Left kidney (tissue), 2 donors: ENCODE measurements around the gene PAX2. TPM values are rescaled to one million over a fixed set of nuclear protein-coding genes. Genes with fewer than 3 reads are reported as not detected.

Source experiments
- DNase-seq: peaks from one replicate; pipeline ENCODE4 v3.0.0-alpha.2; 2013
- polyA plus RNA-seq: library from polyadenylated mRNA; unstranded; fragments of 120-200 nt; gene quantifications from one replicate; pipeline ENCODE4 v1.2.1, GENCODE V29; 2013; ENCODE audit not compliant: insufficient read length

The PAX2 gene
- polyA plus RNA-seq, 1 donor: 235 TPM

GRCh38 chr10:100750291-100751210 is 5.2 kb downstream of the PAX2 start:
- no peak for DNase-seq

DNA sequence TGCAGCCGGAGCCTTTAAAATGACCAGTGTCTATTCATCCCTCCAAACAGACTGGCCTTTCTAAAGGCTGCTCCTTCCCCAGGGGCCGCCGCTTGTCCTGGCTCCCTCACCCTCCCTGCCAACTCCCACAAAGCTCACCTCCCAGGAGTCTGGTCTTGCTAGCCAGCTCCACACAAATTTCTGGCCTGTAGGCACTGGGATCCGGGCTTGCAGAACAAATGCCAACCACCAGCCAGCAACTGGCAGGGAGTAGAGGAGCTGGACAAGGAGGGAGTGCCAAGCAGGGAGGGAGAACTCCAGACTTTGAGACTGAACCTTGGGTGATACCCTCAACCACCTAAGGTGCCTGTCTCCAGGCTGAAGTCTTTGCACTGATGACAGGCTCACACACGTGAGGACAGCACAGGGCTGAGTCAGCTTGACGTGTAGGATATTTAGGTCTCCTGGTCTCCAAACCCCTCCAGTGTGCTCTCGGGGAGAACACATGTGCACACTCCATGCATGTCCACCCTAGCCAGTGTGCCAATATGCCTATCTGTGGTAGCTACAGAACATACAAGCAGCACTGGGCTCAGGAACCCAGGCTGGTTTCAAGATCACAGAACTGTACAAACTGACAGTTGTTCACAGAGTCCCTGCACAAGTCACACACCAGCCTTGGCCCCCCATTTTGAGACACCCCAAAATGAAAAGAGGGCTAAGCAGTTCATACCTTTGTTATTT is 6.0 kb downstream of the PAX2 start:
- DNase-seq: no peak

GRCh38 chr10:100755821-100756220 is 10.4 kb downstream of the PAX2 start:
- no peak for DNase-seq

DNA sequence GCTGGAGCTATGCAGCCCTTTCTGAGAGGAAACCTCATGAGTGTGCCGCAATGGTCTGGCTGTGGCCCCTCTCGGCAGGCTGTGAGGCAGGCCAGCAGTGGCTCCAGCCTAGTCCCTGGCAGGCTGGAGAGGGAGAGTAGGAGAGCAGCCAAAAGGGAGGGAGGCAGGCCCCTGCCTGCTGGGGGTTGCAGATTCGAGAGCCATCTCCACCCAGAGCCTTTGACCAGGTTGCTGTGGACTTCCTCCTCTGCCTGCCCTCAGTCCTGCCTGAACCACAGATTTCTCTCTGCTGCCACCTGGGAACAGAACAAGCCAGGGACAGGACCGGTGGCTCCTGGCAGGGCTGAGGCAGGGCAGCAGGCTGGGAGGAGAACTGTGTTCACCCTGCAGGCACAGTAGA is 13.9 kb downstream of the PAX2 start:
- DNase-seq: no peak

GRCh38 chr10:100760726-100761125 is 15.3 kb downstream of the PAX2 start:
- DNase-seq: no peak

- DNase-seq: no peak
Measured at GRCh38 chr10:100761191-100761590, 15.8 kb downstream of the PAX2 start.

- no peak for DNase-seq
Measured at GRCh38 chr10:100763043-100763747, 17.8 kb downstream of the PAX2 start.

- DNase-seq: no peak
Measured at GRCh38 chr10:100766693-100767421, 21.5 kb downstream of the PAX2 start.

DNA sequence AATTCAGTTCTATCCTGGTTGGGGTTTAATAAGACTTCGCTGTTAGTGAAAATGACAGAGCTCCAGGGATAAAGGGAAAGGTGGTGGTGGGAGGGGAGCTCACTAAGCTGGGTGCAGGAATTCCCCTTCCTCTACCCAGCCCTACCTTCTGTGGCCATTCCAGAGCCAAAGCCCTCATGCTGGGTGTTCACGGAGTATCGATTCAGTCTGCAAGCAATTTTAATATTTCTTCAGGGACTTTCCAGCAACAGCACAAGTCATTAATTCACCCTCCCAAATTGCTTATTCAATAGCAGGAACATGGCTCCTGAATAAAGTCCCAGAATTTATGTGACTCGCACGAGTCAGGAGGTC is 22.0 kb downstream of the PAX2 start:
- no peak for DNase-seq

DNA sequence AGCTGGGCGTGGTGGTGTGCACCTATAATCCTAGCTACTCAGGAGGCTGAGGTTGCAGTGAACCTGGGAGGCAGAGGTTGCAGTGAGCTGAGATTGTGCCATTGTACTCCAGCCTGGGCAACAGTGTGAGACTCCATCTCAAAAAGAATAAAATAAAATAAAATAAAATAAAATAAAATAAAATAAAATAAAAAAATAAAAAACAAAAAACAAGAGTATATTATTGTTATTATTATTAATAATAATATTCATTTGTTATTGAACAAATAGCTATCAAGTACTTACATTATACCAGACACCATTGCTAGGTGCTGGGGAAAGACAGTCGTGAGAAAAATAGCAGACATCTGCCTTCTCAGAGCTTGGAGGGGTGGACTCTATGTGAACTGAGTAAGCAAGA is 24.1 kb downstream of the PAX2 start:
- DNase-seq: no peak

GRCh38 chr10:100773646-100774045 is 28.3 kb downstream of the PAX2 start:
- no peak for DNase-seq

GRCh38 chr10:100774223-100774622 is 28.8 kb downstream of the PAX2 start:
- no peak for DNase-seq

DNA sequence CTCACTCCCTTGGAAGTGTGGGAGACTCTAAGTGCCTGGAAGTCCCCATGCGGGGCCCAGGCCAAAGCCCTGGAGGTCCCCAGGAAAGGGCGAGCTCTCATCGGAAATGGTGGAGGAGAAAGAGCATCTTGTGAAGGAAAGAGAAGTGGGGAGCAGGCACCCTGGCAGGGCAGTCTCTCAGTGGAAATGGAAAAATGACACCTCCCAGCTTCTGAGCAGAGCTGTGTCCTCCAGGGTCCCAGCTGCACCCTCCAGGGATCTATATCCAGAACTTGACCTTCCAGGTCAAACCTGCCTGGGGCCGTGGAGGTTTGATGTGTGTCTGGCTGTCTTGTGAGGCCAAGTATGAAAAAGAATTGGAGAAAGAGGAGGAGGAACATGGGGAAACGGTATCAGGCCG is 29.5 kb downstream of the PAX2 start:
- no peak for DNase-seq

GRCh38 chr10:100775386-100775785 is 30.0 kb downstream of the PAX2 start:
- no peak for DNase-seq

DNA sequence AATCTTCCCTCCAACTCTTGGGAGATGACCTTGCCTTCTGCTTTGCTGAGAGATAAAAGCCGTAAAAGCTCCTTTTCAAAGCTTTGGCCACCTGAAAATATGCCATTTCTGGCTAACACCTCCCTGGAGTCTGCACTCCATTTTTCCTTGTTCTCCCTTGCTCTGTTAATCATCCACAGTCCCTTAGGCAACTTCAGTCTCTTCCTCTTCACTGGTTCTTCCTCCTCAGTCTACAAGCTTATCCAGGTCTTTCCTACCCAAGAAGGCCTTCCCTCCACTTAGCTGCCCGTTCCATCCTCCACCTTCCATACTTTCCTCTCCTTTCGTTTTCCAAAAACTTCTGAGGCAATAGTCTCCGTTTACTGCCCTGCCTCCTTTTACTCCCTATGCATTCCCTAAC is 30.5 kb downstream of the PAX2 start:
- DNase-seq: no peak

GRCh38 chr10:100776671-100777070 is 31.3 kb downstream of the PAX2 start:
- no peak for DNase-seq

DNA sequence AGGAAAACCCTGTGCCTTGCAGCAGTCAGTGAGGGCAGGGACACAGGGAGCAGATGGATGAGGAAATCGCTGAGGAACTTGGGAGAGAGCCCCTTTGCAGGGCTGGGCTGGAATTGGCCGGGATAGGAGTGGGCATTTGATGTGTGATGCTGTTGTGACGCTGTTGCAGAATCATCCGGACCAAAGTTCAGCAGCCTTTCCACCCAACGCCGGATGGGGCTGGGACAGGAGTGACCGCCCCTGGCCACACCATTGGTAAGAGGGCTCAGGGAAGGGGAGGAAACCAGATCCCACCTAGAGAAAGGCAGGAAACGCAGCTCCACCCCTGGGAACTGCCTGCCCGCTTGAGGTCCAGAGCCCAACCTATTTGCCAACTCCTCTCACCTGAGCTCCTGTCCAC is 33.9 kb downstream of the PAX2 start:
- no peak for DNase-seq

DNA sequence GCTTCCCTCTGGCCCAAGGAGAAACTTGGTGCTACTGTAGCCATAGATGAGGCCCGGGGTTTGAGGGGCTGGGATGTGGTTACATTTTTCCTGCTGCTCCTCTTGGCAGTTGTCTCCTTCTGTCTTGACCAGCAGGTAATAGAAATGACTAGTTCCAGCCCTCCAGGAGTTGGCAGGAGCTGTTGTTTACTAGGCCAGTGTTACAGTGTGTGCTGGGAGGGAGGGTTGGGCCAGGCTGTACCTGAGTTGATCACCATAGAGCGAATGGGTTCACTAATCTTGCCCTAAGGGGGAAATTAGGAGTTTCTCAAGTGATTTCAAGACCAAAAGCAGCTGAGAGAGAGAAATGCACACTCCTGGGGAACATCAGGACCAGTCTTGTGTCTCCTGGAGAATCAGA is 34.9 kb downstream of the PAX2 start:
- no peak for DNase-seq

- DNase-seq: no peak
Measured at GRCh38 chr10:100781145-100781665, 35.8 kb downstream of the PAX2 start.

- no peak for DNase-seq
Measured at GRCh38 chr10:100782461-100783244, 37.3 kb downstream of the PAX2 start.

- no peak for DNase-seq
Measured at GRCh38 chr10:100784126-100784525, 38.7 kb downstream of the PAX2 start.
